ENCODE measurements around the gene MPIG6B.
A peak's percentile ranks its signal among the peaks of the same experiment; 100 is the strongest.

MPIG6B gene

GRCh38 chr6:31720196-31720770, 2.9 kb upstream of the MPIG6B start:
- no peak for DNase-seq (ENCODE audit: low read depth, low spot score)

DNA sequence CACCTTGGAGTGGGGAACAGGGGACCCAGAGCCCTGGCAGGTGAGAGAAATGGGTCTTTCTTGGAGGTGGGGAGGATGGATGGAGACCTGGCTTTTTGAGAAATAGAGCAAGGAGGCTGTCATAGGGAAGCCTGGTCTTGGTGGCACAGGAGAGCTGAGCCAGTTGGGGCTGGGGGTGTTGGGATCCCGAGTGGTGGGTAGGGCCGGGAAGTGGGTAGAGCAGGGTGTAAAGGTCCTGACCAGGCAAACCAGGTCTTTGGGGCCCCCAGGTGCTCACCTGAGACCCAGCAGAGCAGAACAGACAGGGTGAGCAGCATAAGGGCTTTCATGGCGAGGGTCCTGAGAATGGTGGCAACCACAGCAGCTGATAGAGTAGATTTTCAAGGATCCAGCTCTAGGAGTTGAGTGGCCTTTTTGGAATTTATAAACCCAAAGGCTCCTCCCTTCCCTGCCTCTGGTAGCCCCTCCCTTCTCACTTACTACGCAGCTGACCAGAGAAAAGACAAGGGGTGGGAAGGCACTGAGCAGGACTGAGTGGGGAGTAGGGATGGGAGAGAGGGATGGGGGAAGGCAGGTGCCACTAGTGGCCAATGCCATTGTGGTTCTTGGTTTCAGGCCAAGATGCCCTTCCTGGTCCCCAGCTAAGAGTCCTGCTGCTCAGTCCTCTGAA, 1.7 kb upstream of the MPIG6B start, which contains the start of gene LY6G6C:
Gene LY6G6C (minus strand): TSS at position 396 of the 670 bp plus-strand sequence. CDS start 67 bp downstream, at position 329.
- DNase-seq (ENCODE audit: low read depth, low spot score): no peak

DNA sequence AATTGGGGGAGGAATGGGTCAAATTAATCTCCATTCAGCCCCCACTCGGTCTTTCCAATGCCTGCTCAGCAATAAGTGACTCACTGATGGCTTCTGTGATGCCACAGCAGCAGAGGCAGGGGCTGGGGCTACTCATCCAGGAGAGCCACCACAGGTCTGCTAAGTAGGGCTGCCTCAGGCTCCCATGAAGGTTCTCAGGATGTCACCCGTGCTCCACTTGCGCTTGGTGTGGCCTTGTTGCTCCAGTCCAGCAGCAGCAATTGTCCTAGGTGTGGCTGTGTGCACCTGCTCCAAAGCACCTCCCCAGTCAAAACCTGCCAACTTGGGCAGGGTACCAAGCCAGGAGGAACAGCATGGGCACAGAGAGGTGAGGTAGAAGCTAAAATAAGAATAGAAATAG, 1.0 kb upstream of the MPIG6B start:
- DNase-seq (ENCODE audit: low read depth, low spot score): no peak

DNA sequence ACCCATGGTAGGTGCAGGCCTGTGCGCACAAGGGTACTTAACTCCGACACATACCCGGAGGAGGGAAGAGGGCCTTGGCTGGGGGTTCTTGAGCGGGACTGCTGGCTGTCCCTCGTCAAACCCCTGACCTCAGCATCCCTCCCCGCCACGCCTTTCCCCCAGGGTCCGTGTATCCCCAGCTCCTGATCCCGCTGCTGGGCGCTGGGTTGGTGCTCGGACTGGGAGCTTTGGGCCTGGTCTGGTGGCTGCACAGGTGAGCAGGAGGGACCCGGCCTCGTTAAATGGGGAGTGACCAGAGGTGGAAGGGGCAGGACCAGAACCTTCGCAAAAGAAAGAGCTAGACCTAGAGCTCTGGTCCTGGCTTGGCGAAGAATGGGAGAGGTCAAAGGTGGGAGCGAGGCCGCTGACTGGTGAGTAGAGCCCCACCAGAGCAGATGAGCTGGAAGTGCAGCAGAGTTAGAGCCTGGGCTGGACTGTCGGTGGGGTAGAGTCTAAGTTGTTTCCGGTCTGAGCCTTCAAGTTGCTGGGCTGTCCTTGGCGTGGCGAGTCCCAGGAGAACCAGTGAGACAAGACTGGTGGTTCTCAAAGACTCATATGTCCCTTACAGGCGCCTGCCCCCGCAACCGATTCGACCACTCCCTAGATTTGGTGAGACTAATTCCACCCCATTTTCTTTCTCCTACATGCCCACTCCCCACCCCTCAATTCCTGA, 963 bp downstream of the MPIG6B start:
- no peak for DNase-seq (ENCODE audit: low read depth, low spot score)

GRCh38 chr6:31725502-31726350, 2.6 kb downstream of the MPIG6B start:
- no peak for DNase-seq (ENCODE audit: low read depth, low spot score)

DNA sequence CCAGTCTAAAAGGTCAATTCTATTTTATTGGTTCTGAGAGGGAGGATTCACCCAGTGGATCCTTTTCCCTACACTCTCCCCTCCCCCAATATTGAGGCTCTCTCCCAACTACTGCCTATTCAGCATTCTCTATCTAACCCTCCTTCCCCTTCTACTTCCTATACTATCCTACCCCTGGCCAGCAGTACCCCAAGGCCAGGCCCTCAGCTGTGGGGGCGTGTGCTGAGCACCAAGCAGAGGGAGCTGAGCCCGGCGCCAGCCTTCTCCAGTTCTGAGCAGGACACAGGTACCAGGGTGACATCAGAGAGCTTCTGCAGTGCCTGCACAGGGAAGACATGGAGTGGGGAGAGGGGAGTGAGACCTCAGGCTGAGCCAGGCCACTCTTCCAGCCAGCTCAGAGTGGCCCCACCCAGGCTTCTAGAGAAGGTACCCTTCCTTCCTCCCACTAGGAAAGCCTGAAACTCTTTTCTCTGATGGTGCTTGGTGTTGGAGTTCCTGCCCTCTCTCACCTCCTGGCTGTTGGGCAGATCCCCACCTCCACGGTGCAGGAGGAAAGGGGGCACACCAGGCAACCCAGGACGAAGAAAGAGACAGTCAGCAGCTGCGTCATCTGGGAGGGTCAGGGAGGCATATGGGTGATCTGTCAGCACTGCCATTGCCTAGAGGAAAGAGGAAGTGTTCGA, 4.0 kb downstream of the MPIG6B start:
- DNase-seq (ENCODE audit: low read depth, low spot score): no peak

GRCh38 chr6:31727717-31728671, 4.8 kb downstream of the MPIG6B start:
- DNase-seq (ENCODE audit: low read depth, low spot score): no peak

DNA sequence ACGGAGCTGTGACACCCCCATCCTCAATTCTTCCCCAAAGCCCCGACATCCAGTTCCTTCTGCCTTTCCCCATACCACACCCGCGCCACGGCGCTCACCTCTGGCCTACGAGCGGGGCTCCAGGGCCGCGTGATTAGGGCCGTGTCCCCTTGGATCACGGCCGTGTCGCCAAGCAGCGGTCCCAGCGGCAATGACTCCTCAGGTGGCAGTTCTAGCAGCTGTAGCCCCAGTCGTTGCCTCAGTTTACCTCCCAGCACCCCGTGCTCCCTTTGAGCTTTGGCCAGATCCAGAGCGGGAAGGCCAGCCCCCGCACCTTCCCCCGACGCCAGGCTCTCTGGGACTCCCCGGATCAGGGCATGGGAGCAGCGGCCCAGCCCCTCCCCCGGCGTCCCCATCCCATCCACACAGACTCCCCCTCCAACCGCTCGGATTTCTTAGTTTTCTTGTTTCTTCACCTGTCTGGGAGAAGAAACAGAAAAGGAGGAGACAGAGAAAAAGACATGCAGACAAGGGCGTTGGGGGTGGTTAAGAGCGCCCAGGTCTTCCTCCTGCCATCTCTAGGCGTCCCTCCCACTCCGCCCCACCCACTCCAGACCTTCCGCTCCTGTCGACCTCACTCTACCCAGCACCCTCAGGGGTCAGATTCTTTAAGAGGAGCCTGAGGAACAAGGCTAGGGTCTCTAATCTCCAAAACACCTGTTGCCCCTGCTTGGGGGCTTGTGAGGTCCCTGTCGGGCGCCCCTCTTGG, 5.8 kb downstream of the MPIG6B start, which contains the start of gene DDAH2:
Gene DDAH2 (minus strand): TSS at position 533 of the 748 bp plus-strand sequence. CDS start 138 bp downstream, at position 395.
- DNase-seq (ENCODE audit: low read depth, low spot score): no peak

GRCh38 chr6:31729515-31729978, 6.4 kb downstream of the MPIG6B start:
- DNase-seq (ENCODE audit: low read depth, low spot score): peak; percentile 58

DNA sequence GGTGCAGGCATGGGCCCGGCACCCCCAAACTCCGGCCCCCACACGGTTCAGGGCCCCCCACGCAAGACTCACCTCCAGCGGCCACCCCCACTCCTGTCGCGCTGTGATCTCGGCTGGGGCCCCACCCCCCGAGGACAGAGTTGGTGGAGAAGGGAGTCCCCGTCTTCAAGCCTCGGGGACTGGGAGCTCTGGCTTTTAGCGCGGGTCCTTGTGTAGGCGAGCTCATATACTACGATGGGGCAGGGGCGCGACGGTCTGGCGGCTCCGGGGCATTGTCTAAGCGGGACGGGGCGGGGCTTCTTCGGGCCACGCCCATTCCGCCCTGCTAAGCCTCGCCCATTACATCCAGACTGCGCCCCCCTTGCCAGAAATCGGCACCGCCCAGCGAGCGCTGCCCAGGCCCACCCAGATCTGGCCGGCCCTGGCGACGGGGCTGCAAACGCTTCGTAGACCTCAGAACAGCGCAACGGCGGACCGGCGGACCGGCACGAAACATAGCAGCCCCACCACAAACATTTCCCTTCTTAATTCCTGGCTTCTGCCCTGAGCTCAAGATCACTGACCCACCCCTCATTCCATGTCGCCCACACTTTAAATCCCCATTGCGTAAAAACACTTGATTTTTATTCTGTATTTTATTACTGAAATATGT, 6.9 kb downstream of the MPIG6B start:
- no peak for DNase-seq (ENCODE audit: low read depth, low spot score)

- DNase-seq (ENCODE audit: low read depth, low spot score): no peak
These were observed 7.5 kb downstream of the MPIG6B start for GRCh38 chr6:31730631-31731086.

- DNase-seq (ENCODE audit: low read depth, low spot score): no peak
These were observed 8.9 kb downstream of the MPIG6B start for GRCh38 chr6:31732029-31732428.

- DNase-seq (ENCODE audit: low read depth, low spot score): no peak
These were observed 10.6 kb downstream of the MPIG6B start for GRCh38 chr6:31733734-31734133.

DNA sequence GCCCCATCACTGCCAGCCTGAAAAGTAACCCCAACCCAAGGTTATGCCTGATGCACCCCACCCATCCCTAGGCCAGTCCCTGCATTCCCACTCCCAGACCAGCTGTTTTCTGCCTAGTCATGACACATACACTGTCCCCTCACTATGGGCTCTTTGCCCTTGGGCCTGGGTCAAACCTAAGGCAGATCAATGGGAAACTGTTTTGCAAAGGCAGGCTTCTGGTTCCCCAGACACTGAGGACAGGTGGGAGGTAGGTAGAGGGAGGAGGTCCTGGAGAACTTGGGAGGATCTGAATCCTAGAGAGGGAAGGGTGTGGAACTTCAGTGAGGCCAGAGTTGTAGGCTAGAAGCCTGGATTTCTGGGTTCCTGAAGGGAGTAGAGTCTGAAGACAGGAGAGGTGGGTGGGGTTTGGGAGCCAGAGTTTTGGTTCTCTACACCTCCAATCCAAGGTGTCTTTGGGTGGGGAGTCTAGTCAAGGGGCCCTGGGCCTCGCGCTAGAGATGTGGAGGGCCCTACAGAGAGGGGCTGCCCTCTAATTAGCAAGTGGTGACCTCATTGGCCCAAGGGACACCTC, 11.2 kb downstream of the MPIG6B start:
- DNase-seq (ENCODE audit: low read depth, low spot score): no peak

- peak; percentile 39 for DNase-seq (ENCODE audit: low read depth, low spot score)
These were observed 11.7 kb downstream of the MPIG6B start for GRCh38 chr6:31734821-31735406.

GRCh38 chr6:31736021-31736767, 13.0 kb downstream of the MPIG6B start, which contains the start of gene CLIC1:
TSS of gene CLIC1 (minus strand) at chr6:31736530. CDS start at chr6:31736300, 230 bp downstream.
- DNase-seq (ENCODE audit: low read depth, low spot score): peak; percentile 52

GRCh38 chr6:31736768-31737314, 13.7 kb downstream of the MPIG6B start:
- DNase-seq (ENCODE audit: low read depth, low spot score): no peak

Measured in activated CD4-positive, CD25-positive, alpha-beta regulatory T cell treated with anti-CD3 and anti-CD28 coated beads, Interleukin-2, amount 50 U/mL, for 16 hours (primary cell).